Smooth muscle cell (in vitro differentiated cells): ENCODE measurements around the gene SIGLEC12. TPM values are rescaled to one million over a fixed set of nuclear protein-coding genes. Genes with fewer than 3 reads are reported as not detected.

Experiments used
- DNase-seq: peaks from one replicate; lab custom pipeline; 2025; ENCODE audit not compliant: unreplicated experiment; lab: John Stamatoyannopoulos, UW
- H2AFZ ChIP-seq: fragments of 200-600 bp; sonication (generic); 2 replicates; pipeline ENCODE4 v1.6.0; 2016; ENCODE audit warnings: antibody characterized with exemption, low read depth, mild to moderate bottlenecking
- H3F3A ChIP-seq: fragments of 200-600 bp; sonication (generic); 2 replicates; pipeline ENCODE4 v1.6.0; 2017; ENCODE audit warnings: antibody characterized with exemption, low read depth
- H3K27ac ChIP-seq: fragments of 200-600 bp; sonication (generic); 2 replicates; pipeline ENCODE4 v1.5.1; 2016; ENCODE audit warnings: low read depth, mild to moderate bottlenecking
- H3K27me3 ChIP-seq: fragments of 200-600 bp; sonication (generic); 2 replicates; pipeline ENCODE4 v1.6.1; 2016; ENCODE audit warnings: low read depth, mild to moderate bottlenecking
- H3K36me3 ChIP-seq: fragments of 200-600 bp; sonication (generic); 2 replicates; pipeline ENCODE4 v1.5.1; 2016; ENCODE audit warnings: low read depth
- H3K4me1 ChIP-seq: fragments of 200-600 bp; sonication (generic); 2 replicates; pipeline ENCODE4 v1.5.1; 2016; ENCODE audit warnings: low read depth
- H3K4me2 ChIP-seq: fragments of 200-600 bp; sonication (generic); 2 replicates; pipeline ENCODE4 v1.6.0; 2016; ENCODE audit warnings: mild to moderate bottlenecking
- H3K4me3 ChIP-seq: fragments of 200-600 bp; sonication (generic); 2 replicates; pipeline ENCODE4 v1.5.1; 2016; ENCODE audit warnings: mild to moderate bottlenecking
- H3K79me2 ChIP-seq: fragments of 200-600 bp; sonication (generic); 2 replicates; pipeline ENCODE4 v1.6.0; 2016; ENCODE audit warnings: low read depth, mild to moderate bottlenecking
- H3K9ac ChIP-seq: fragments of 200-600 bp; sonication (generic); 2 replicates; pipeline ENCODE4 v1.6.0; 2016; ENCODE audit warnings: low read depth
- H3K9me3 ChIP-seq: fragments of 200-600 bp; sonication (generic); replicated peaks from 2 replicates; pipeline ENCODE4 v1.5.1; 2016; ENCODE audit warnings: low read depth
- H4K20me1 ChIP-seq: fragments of 200-600 bp; sonication (generic); 2 replicates; pipeline ENCODE4 v1.6.0; 2016; ENCODE audit warnings: low read depth
- WGBS: methylation state at CpG from one replicate; pipeline ENCODE4 v1.1.7; 2016; ENCODE audit warnings: low lambda C conversion rate; 5-methylcytosine and 5-hydroxymethylcytosine counted together
- polyA plus RNA-seq: library from polyadenylated mRNA; unstranded; fragments of >200 nt; fragmentation: Nextera tagmentation; extraction: Ambion mirVana; gene quantifications from 2 replicates; pipeline ENCODE4 v1.2.1, GENCODE V29; 2016
- small RNA-seq: library from RNA; depleted of rRNA; stranded (forward); fragments of <200 nt; gene quantifications from one replicate; pipeline ENCODE3, GENCODE V24; 2014
- total RNA-seq: library from RNA; depleted of rRNA; stranded (reverse); fragments of >200 nt; gene quantifications from 2 replicates; pipeline ENCODE4 v1.2.3, GENCODE V29; 2014
- TF ChIP-seq, protein P1 (sequence below): fragments of 200-600 bp; sonication (generic); IDR thresholded peaks from 2 replicates; pipeline ENCODE4 v1.5.1; 2017; ENCODE audit warnings: borderline replicate concordance, mild to moderate bottlenecking, antibody characterized with exemption; ENCODE audit not compliant: insufficient read depth, poor library complexity, severe bottlenecking

SIGLEC12 gene
- total and polyA plus RNA-seq, 2 experiments from 2014 or later: not detected

DNA sequence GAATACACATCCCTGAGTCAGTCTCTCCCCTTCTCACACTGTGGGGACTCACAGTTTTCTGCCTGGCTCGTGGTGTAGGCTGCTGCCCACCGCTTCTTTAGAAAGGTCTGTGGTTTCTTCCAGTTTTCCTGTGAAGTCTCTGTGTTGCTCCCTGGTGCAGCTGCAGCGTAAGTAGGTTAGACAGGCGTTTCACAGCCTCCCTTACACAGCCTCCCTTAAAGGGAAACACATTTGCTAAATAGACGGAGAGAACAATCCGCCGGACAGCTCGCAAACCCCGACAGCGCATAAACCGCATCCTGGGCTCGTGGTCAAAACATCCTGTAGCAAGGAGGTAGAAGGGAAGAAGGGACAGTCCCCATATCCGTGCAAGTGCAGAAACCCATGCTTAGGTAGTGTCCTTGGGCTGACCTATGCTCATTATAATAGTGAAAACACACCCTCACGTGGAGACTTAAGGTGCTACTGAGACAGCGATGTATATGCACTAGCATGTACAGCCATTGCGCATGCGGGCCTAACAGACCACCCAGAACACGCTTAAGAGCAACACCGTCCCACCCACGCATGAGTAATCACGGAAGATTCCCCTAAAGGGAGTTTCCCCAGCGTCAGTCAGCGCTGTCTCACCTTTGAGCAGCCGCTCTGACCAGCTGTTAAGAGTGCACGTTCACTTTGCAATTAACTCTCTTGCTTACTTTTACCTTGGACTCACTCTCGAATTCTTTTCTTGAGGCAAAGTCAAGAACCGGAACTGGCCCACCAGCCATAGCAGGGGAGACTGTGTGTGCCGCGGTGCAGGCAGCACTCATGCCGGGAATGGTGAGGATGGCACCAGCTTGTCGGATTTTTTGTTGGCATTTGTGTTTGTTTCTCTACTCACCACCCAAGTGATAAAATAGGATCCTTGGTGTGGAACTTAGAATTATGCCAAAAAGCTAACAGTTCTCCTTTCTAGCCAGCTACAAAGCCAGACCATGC, 59.9 kb downstream of the SIGLEC12 start:
- H3K4me2 ChIP-seq: no peak overlapping the region
- H2AFZ ChIP-seq: no peak overlapping the region
- 79% methylated on average over 31 of the region's 31 CpGs for WGBS
- DNase-seq: no peak
- H3K36me3 ChIP-seq: no peaks in the 10 kb centered on the region
- H3K4me3 ChIP-seq: no peak overlapping the region
- H3K79me2 ChIP-seq: no peaks in the 10 kb centered on the region
- no peaks in the 10 kb centered on the region for H3K4me1 ChIP-seq
- no peak overlapping the region for H3K9ac ChIP-seq
- H3K9me3 ChIP-seq: no peaks in the 10 kb centered on the region
- H3F3A ChIP-seq: no peaks in the 10 kb centered on the region
- H3K27me3 ChIP-seq: no peaks in the 10 kb centered on the region
- no peak overlapping the region for H3K27ac ChIP-seq
- TF ChIP-seq, protein P1, sequence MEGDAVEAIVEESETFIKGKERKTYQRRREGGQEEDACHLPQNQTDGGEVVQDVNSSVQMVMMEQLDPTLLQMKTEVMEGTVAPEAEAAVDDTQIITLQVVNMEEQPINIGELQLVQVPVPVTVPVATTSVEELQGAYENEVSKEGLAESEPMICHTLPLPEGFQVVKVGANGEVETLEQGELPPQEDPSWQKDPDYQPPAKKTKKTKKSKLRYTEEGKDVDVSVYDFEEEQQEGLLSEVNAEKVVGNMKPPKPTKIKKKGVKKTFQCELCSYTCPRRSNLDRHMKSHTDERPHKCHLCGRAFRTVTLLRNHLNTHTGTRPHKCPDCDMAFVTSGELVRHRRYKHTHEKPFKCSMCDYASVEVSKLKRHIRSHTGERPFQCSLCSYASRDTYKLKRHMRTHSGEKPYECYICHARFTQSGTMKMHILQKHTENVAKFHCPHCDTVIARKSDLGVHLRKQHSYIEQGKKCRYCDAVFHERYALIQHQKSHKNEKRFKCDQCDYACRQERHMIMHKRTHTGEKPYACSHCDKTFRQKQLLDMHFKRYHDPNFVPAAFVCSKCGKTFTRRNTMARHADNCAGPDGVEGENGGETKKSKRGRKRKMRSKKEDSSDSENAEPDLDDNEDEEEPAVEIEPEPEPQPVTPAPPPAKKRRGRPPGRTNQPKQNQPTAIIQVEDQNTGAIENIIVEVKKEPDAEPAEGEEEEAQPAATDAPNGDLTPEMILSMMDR: no peak
- no peaks in the 10 kb centered on the region for H4K20me1 ChIP-seq

Small RNAs within 50 kb of the gene (small RNA-seq; reads per million reads assigned to genes)
- gene AC020914.3 (not detected), gene AC020914.5 (not detected)

Other genes with a start within 250 kb of the SIGLEC12 start
- gene IGLON5, start 190.2 kb downstream of the SIGLEC12 start, total RNA-seq: 3.5 and 4.6 TPM in 2 replicates
- 3.4 and 3.8 TPM in 2 replicates for gene IGLON5, start 190.2 kb downstream of the SIGLEC12 start, polyA plus RNA-seq
- 0.63 and 2.2 TPM in 2 replicates for gene VSIG10L, start 159.7 kb downstream of the SIGLEC12 start, total RNA-seq
- gene VSIG10L, start 159.7 kb downstream of the SIGLEC12 start, polyA plus RNA-seq: 2.5 and 4.2 TPM in 2 replicates
- 38.0 and 51.1 TPM in 2 replicates for gene ETFB, start 135.4 kb downstream of the SIGLEC12 start, total RNA-seq
- 94.5 and 108 TPM in 2 replicates for gene ETFB, start 135.4 kb downstream of the SIGLEC12 start, polyA plus RNA-seq
- not detected in 2 replicates for gene CLDND2, start 132.8 kb downstream of the SIGLEC12 start, total RNA-seq
- 1.4 TPM in 1 of 2 replicates, not detected in the other for gene CLDND2, start 132.8 kb downstream of the SIGLEC12 start, polyA plus RNA-seq
- not detected in 2 replicates for gene NKG7, start 129.1 kb downstream of the SIGLEC12 start, total RNA-seq
- not detected in 2 replicates for gene NKG7, start 129.1 kb downstream of the SIGLEC12 start, polyA plus RNA-seq
- not detected in 2 replicates for gene LIM2, start 113.8 kb downstream of the SIGLEC12 start, total RNA-seq
- gene LIM2, start 113.8 kb downstream of the SIGLEC12 start, polyA plus RNA-seq: not detected in 2 replicates
- gene C19orf84, start 111.2 kb downstream of the SIGLEC12 start, total RNA-seq: not detected in 2 replicates
- gene C19orf84, start 111.2 kb downstream of the SIGLEC12 start, polyA plus RNA-seq: 0.71 TPM in 1 of 2 replicates, not detected in the other
- not detected in 2 replicates for gene SIGLEC10, start 84.2 kb downstream of the SIGLEC12 start, total RNA-seq
- 0.40 TPM in 1 of 2 replicates, not detected in the other for gene SIGLEC10, start 84.2 kb downstream of the SIGLEC12 start, polyA plus RNA-seq
- gene SIGLEC8, start 43.3 kb downstream of the SIGLEC12 start, total RNA-seq: not detected in 2 replicates
- gene SIGLEC8, start 43.3 kb downstream of the SIGLEC12 start, polyA plus RNA-seq: not detected in 2 replicates
- gene CEACAM18, start 23.3 kb downstream of the SIGLEC12 start, total RNA-seq: not detected in 2 replicates
- gene CEACAM18, start 23.3 kb downstream of the SIGLEC12 start, polyA plus RNA-seq: not detected in 2 replicates
- 2.0 and 3.6 TPM in 2 replicates for gene SIGLEC6, start 29.9 kb upstream of the SIGLEC12 start, total RNA-seq
- not detected in 2 replicates for gene SIGLEC6, start 29.9 kb upstream of the SIGLEC12 start, polyA plus RNA-seq
- gene ZNF175, start 69.5 kb upstream of the SIGLEC12 start, total RNA-seq: 3.6 and 6.9 TPM in 2 replicates
- gene ZNF175, start 69.5 kb upstream of the SIGLEC12 start, polyA plus RNA-seq: 1.1 TPM in 2 replicates
- not detected in 2 replicates for gene SIGLEC5, start 128.6 kb upstream of the SIGLEC12 start, total RNA-seq
- not detected in 2 replicates for gene SIGLEC5, start 128.6 kb upstream of the SIGLEC12 start, polyA plus RNA-seq
- not detected in 2 replicates for gene SIGLEC14, start 145.0 kb upstream of the SIGLEC12 start, total RNA-seq
- gene SIGLEC14, start 145.0 kb upstream of the SIGLEC12 start, polyA plus RNA-seq: not detected in 2 replicates
- gene SPACA6, start 191.5 kb upstream of the SIGLEC12 start, total RNA-seq: 3.3 and 4.1 TPM in 2 replicates
- 3.0 and 4.3 TPM in 2 replicates for gene SPACA6, start 191.5 kb upstream of the SIGLEC12 start, polyA plus RNA-seq
- gene HAS1, start 222.2 kb upstream of the SIGLEC12 start, total RNA-seq: 0.90 and 0.94 TPM in 2 replicates
- 1.5 and 1.8 TPM in 2 replicates for gene HAS1, start 222.2 kb upstream of the SIGLEC12 start, polyA plus RNA-seq